ENCODE results near the gene ASIC3.

ASIC3 gene

DNA sequence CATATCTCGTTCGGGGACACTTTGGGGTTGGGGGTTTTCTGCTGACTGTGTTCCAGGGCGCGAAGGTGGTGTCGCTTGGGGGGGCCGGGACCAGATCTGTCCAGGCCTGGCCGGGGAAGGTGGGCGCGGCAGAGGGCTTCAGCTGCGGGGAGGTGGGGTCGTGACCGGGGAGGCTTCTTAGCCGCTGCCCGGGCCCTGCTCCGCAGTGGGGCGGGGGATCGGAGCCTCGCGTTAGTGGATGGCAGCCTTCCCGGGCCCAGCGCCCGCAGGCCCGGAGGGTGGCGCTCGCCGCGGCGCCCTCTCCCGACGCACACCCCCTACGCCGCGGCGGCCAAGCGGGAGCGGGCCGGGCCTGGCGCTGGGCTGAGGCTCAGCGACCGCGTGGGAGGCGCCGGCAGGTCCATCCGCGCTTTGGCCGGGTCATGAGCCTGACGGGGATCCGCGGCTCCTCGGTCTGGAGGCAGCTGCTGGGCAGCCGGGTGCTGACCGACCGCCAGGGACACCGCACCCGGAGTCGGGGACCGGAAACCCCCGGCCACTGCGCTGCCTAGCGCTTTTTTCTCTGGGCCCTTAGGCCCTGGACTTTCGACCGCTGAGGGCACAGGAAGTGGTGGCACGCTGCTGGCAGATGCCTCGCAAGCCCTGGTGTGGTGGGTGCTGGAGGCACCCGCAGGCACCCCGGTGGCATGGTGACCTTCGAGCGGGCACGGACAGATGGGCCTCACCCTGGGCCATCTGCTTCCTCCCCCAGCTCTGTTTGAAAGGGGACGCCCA is 39.1 kb downstream of the ASIC3 start:
- peak overlapping the region; percentile 87 for H3K4me3 ChIP-seq (ENCODE audit: low read depth, low read length)
- TF ChIP-seq, protein P1, sequence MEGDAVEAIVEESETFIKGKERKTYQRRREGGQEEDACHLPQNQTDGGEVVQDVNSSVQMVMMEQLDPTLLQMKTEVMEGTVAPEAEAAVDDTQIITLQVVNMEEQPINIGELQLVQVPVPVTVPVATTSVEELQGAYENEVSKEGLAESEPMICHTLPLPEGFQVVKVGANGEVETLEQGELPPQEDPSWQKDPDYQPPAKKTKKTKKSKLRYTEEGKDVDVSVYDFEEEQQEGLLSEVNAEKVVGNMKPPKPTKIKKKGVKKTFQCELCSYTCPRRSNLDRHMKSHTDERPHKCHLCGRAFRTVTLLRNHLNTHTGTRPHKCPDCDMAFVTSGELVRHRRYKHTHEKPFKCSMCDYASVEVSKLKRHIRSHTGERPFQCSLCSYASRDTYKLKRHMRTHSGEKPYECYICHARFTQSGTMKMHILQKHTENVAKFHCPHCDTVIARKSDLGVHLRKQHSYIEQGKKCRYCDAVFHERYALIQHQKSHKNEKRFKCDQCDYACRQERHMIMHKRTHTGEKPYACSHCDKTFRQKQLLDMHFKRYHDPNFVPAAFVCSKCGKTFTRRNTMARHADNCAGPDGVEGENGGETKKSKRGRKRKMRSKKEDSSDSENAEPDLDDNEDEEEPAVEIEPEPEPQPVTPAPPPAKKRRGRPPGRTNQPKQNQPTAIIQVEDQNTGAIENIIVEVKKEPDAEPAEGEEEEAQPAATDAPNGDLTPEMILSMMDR (IDR thresholded peaks at IDR 0.05; ENCODE audit: low read depth, low read length), result no peak; the same call in 1 of the 2 replicates

DNA sequence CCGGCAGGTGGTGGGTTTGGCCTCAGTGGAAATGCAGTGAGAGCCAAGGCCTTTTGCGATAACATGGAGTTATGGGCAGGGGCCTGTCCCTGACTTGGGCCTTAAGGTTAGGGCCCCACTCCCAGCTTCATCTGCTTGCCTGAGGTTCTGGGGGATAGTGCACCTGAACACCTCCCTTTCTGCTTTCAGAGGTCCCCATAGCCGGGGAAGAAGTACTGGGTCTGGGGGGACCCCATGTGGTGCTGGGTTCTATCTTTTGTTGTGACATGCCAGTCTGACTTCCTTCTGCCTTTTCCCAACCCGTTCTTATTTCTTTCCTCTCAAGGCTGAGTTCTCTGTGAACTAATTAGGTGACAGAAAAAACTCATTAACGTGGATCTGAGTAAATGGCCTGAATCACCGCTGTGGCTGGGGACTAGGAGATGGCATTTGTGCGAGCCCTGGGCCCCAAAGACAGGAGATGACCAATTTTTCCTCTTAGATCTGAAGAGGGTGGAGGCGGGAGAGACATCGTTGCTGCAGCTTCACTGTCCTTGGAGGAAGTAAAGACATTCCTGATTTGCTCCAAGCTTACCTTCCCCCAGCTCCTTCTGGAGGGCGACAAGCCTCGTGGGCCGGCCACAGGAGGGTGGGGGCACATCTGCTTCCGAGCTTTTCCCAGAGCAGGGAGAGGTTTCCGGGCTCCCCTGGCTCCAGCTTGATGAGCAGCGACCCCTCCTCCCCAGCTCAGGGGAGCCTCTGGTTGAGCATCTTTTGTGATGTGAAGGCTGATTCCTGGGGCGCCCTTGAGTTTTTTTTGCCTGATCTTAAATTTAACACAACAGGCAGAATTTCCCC is 39.9 kb downstream of the ASIC3 start:
- TF ChIP-seq, protein P1 (IDR thresholded peaks at IDR 0.05; ENCODE audit: low read depth, low read length), result no peak
- H3K4me3 ChIP-seq (ENCODE audit: low read depth, low read length), result peak overlapping the region; percentile 87

DNA sequence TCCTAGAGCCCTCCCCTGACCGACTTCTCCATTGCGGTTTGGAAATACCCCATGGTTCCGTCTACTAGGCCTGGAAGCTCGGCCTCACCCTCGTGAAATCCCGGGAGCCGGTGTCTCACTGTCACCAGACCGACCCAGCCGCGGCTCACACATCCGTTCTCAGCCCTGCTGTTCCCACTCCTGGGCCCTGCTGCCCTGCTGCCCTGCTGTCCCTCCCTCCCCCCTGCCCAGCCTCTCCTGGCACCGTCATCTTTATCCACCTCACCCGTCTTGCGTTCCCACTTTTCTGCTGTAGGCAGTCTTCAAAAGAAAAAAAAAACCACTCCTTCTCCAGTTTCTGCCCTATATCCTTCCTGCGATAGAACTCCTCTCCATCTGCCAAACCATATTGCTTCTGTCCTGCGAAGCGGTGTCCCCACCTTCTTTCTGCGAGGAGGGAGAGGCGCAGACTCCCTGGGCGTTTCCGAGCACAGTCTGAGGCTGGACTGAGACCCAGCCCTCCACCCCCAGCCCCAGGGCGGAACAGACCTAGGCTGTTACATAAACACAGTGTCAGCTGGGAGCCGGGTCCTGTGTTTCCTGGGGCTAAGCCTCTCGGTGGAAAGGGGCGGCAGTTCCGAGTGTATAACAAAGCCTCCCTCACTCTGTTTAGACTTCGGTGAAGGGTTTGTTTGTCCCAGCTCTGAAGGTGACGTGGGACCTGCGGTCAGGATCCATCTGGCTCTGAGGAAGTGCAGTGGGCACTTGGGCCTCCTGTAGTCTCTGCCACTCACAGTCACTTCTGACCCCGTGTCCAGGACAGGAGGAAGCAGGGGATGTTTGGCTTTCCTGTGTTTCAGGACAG is 40.7 kb downstream of the ASIC3 start:
- H3K4me3 ChIP-seq (ENCODE audit: low read depth, low read length), result peak overlapping the region; percentile 87
- TF ChIP-seq, protein P1 (IDR thresholded peaks at IDR 0.05; ENCODE audit: low read depth, low read length), result no peak

DNA sequence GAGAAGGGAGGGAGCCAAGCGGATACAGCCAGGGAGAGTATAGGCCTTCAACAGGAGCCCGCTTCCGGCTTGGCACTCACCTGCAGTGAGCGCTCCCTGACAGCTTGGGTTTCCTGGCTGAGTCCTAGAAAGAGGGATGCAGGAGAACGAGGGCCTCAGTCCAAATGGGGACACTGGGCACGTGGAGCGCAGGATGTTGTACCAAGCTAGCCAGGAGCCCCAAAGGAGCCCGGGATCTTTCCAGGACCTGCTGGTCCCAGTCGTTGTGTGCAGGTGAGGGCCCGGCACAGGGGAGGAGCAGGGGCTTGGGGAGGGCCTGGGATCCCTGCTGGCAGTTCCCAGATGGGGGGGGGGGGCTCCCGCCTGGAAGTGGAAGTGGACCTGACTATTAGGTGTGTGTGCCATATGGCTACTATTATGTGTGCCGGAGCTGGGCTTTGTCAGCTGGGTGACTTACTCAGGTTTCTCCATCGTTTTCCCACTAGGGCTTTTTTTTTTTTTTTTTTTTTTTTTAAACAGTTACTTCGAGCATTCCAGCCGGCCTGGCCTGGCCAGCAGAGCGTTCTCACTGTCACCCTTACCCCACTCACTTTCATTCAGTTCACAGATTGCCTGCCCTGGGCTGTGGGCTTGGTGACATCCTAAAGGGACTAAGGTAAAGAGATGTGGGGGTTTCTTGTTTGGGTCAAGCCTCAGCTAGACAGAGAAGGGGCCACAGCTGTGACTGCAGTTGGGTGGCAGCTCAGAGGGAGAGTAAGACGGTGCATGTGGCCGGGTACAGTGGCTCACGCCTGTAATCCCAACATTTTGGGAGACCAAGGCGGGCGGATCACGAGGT is 41.8 kb downstream of the ASIC3 start:
- H3K4me3 ChIP-seq (ENCODE audit: low read depth, low read length), result peak overlapping the region; percentile 87
- TF ChIP-seq, protein P1 (IDR thresholded peaks at IDR 0.05; ENCODE audit: low read depth, low read length), result no peak

DNA sequence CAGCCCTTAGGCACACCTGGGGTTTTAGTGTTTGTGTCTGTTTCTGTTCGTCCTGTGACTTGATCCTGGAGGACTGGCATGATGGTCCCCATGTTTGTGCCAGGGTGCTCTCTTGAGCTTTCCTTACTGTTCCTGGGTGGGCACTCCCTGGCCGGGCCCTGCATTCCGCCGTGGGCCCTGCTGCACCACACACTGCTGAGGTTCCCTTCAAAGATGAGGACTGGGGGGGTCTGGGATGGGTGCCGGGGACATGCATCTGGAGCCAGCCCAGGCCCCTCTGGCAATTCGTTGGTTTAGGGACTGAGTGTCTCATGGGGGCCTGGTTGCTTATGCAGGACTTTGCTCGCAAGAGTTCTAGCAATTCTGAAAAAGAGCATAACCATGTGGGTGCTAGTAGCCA is 42.7 kb downstream of the ASIC3 start:
- H3K4me3 ChIP-seq (ENCODE audit: low read depth, low read length), result no peak overlapping the region
- TF ChIP-seq, protein P1 (IDR thresholded peaks at IDR 0.05; ENCODE audit: low read depth, low read length), result no peak

DNA sequence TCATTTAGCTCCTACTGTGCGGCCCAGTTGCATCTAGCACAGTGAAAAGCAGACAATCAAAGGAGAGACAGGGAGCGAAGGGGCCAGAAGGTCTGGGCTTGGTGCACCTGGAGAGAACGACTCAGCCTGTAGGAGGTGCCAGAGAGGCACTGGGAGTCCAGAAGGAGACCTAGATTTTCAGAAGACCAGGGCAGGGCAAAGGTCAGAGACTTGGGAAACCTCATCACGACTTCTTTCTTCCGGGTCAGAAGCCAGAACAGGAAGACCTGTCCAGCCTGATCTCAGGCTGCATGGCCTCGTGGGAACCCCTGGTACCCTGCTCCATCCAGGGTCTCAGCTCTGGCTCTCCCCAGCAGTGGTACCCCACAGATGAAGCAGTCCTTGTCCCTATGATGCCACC is 43.1 kb downstream of the ASIC3 start:
- no peak overlapping the region for H3K4me3 ChIP-seq (ENCODE audit: low read depth, low read length)
- TF ChIP-seq, protein P1 (IDR thresholded peaks at IDR 0.05; ENCODE audit: low read depth, low read length), result peak; percentile 51
